SKM-1 treated with dmso at 0.1 percent for 144 hours (cell line): Measurements from ENCODE around the gene GRB10.
"Not testable (repeated sequence)": the region's sequence is repeated elsewhere in the genome, so short reads cannot be mapped to it uniquely, and the experiment has no call there.

Source experiments
- DNase-seq: peaks from one replicate; lab custom pipeline; 2025; ENCODE audit not compliant: unreplicated experiment; lab: John Stamatoyannopoulos, UW

GRB10 gene

DNA sequence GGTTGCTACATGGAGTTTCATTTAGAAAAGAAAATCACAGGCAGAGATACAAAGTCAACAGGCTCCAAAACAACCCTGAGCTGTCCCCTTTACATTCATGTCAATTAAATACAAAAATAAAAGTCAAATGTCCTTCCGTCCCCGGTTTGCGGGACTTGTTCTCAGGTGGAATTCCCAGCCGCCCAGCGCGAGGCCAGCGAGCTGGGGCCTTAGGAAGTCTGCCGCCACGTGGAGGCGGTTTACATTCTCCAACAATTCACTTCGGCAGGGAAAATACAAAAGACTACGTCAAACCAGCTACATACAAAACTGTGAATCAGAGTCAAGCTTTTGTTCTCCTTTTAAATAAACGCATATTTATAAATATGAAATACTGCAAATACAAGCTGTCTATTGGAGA lies 192.2 kb downstream of the GRB10 start:
- no peak for DNase-seq

GRCh38 chr7:50589364-50589763 lies 193.3 kb downstream of the GRB10 start:
- DNase-seq: no peak

DNA sequence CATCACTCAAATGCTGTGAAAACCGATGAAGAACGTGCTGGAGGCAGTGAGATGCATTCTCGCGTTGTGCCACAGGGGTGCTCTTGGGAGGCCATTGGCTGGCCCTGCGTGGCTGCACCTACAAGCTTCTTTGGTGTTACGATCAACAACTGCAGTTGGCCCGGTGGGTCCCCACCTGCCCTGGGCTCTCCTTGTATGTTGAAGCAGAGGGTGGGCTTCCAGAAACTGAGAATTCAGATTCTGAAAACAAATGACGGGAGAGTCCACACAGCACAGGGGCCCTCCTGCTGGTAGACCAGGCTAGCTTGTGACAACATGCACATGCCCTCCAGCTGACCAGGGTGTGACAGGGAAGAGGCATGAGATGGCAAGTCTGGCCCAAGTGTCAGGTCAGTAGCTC lies 193.8 kb downstream of the GRB10 start:
- DNase-seq: no peak

DNA sequence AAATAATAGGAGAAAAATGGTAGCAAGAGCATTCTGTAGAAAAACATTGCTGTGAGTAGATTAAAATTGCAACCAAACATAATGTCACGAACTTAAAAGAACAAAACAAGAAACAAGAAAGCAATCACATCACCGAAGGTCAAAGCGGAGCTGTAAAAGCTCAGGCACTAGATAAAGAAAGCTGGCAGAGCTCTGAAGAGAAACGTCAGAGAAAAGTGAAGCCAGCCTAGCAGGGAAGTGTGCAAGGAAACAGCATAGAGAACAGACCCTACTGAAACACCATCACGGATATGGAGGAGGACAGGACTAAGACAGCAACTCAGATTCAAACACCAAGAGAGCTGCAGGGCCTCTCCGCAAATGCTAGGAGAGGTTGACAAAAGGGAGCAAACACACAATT lies 195.0 kb downstream of the GRB10 start:
- no peak for DNase-seq

DNA sequence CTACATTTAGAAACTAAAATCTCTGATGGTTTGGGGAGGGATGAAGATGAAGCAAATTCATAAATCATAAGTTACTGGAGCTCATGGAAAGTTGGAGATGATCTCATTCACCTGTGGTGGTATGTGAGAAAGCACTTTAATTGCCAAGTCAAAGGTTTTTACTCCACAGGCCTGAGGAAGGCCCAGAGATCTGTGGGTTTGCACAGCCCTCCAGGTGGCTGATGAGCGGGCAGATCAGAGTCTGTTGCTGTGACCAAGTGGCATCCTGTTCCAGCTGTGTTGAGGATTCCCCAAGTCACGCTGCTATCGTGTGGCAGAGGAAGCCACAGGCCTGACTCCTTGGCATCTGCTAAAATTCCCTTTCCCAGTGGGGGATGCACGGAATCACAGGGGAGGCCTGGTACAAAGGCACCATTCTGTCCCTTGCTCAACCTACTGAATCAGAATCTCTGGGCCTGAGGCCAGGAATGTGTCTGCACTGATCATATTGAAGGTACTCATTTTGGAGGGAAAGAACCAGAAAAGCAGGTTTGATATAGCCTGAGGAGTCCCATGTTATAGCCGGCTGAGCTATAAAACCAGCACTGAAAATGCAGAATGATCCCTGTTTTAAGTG lies 197.8 kb downstream of the GRB10 start:
- no peak for DNase-seq

DNA sequence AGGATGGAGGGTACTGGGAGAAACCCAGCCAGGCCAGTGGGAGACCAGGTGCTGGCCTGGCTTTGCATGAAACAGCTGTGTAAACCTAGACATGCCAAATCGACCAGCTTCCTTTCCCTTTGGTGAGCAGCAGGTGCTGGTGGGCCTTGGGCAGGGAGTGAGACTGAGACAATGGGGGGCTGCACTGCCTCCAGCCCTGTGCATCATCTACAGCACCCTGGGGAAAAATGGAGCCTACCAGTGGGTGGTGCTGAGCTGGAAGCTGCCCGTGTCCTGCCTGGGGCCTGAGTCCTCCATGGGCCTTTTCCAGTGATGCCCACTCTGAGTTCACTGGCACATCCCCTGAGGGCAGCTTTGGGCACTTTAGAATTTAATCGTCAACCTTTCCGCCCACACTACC lies 198.3 kb downstream of the GRB10 start:
- no peak for DNase-seq

- DNase-seq: not testable (repeated sequence)
Observed at GRCh38 chr7:50583295-50583694, 199.4 kb downstream of the GRB10 start.

GRCh38 chr7:50582271-50582670 lies 200.4 kb downstream of the GRB10 start:
- DNase-seq: not testable (repeated sequence)

DNA sequence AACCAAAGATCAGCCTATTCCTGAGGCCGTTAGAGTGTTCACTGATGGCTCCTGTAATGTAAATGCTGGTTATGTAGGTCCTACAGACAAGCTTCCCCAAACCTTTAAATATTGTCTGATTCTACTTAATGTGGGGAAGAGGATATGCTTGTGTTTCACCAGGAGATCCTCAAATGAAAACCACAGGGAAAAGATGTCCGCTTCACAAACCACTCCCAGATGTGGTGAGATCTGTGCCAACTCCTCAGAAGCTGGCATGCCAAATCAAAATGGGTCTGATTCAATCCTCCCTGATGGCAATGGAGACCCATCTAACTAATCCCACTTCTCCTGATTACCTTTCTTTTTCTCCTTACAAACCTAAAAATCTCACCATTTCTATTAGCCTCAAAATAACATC lies 202.0 kb downstream of the GRB10 start:
- not testable (repeated sequence) for DNase-seq

DNA sequence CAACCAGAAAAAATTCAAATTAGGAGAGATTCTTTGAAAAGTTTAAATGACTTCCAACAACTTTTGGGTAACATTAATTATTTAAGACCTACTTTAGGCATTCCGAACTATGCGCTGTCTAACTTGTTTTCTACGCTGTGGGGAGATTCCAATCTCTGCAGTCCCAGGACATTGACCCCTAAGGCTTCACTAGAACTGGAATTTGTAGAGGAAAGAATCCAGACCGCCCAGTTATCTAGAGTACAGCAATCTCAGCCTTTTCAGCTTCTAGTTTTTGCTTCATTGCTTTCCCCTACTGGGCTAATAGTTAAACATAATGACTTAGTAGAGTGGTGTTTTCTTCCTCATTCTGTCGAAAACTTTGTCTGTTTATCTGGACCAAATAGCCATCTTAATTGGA lies 202.6 kb downstream of the GRB10 start:
- no peak for DNase-seq

GRCh38 chr7:50578105-50578504 lies 204.6 kb downstream of the GRB10 start:
- not testable (repeated sequence) for DNase-seq

- DNase-seq: no peak
Observed at GRCh38 chr7:50577569-50577968, 205.1 kb downstream of the GRB10 start.

DNA sequence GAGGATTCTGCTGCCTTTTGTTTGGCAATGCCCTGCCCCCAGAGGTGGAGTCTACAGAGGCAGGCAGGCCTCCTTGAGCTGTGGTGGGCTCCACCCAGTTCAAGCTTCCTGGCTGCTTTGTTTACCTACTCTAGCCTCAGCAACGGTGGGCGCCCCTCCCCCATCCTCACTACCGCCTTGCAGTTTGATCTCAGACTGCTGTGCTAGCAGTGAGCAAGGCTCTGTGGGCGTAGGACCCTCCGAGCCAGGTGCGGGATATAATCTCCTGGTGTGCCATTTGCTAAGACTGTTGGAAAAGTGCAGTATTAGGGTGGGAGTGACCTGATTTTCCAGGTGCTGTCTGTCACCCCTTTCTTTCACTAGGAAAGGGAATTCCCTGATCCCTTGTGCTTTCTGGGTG lies 206.3 kb downstream of the GRB10 start:
- DNase-seq: not testable (repeated sequence)

DNA sequence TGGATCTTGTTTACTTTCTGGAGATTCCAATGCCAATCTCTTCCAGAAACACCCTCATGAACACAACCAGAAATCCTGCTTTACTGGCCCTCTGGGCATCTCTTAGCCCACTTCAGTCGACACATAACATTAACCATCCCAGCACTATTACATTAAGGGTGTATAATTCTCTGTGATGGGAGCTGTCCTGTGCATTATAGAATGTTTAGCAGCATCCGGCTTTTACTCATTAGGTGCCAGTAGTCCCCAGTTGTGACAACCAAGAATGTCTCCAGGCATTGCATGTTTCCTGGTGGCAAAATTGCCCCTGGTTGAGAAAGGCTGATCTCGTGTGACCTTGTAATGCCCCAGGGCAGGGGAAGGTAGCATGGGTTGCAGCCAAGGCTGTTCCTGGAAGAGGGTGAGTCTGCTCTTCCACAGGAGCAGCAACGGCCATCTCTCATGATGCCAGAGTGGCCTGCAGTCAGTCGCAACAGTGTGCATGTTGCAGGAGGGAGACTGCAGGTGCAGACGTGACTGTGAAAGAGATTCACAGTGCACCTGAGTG lies 214.9 kb downstream of the GRB10 start:
- no peak for DNase-seq

- no peak for DNase-seq
Observed at GRCh38 chr7:50565977-50566376, 216.7 kb downstream of the GRB10 start.

DNA sequence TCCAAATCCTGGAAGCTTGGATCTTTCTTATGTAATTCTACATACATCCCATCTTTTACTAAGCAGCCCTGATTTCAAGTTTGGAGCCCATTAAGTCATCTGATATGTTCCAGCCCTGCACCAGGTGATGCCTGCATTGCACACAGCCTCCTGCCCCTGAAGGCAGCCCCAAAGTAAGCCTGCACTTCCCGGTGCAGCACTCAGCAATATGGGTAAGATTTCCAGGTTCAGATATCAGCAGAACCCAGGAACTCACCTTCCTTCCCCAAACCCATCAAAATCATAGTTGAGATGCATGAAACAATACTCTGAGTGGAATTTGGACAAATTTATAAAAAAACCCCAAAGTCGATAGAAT lies 217.2 kb downstream of the GRB10 start:
- no peak for DNase-seq

- no peak for DNase-seq
Observed at GRCh38 chr7:50564640-50565558, 217.8 kb downstream of the GRB10 start, which contains the start of gene DDC. Gene DDC, minus strand, starts transcription at chr7:50565405. Its CDS starts 21,320 bp downstream, at chr7:50544085.

GRCh38 chr7:50564171-50564570 lies 218.5 kb downstream of the GRB10 start:
- DNase-seq: no peak

GRCh38 chr7:50562136-50562535 lies 220.6 kb downstream of the GRB10 start:
- no peak for DNase-seq

- DNase-seq: no peak
Observed at GRCh38 chr7:50560865-50561351, 221.8 kb downstream of the GRB10 start.

DNA sequence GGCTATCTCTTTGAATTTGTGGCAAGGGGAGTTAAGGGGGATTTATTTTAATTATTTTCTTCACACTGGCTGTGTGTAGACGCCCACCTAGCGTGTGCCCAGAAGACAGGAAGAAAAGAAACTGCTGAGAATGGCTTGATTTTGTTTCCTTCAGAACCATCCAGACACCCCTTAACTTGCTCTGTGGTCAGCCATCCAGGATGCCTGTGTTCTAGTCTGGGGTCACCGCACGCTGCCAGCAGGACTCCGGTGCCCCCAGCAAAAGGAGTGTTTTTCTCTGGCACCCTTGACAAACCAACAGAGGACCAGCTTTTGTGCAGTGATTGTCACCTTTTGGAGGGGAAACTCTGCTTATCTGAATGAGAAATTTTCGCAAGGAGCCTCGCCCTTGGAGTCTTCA lies 222.8 kb downstream of the GRB10 start:
- no peak for DNase-seq
